Mammary epithelial cell (primary cell): ENCODE measurements around the gene CNTNAP3B.
"Not testable (repeated sequence)": the region's sequence is repeated elsewhere in the genome, so short reads cannot be mapped to it uniquely, and the experiment has no call there.

Experiments used
- CTCF ChIP-seq, 2 donors: IDR thresholded peaks in 1 of 2; conservative IDR thresholded peaks in 1 of 2; 2 replicates each; pipeline ENCODE4 v1.5.1; 2011 to 2012; ENCODE audit warnings: inconsistent platforms in 2 of 2, low read length in 2 of 2, mild to moderate bottlenecking in 2 of 2, control low read depth in 1 of 2, low read depth in 1 of 2; ENCODE audit not compliant: insufficient read depth in 1 of 2; ENCODE audit errors: extremely low read depth in 1 of 2
- EZH2 ChIP-seq: IDR thresholded peaks from 2 replicates; pipeline ENCODE4 v1.6.1; 2012; ENCODE audit warnings: low read length, inconsistent platforms, borderline replicate concordance

GRCh38 chr9:42018220-42018922, 110.9 kb downstream of the CNTNAP3B start:
- not testable (repeated sequence) for TF ChIP-seq EZH2; CTCF (conservative IDR thresholded peaks at IDR 0.05 in 1 of 2, IDR thresholded peaks at IDR 0.05 in 1 of 2; ENCODE audit: extremely low read depth in 1 of 2, insufficient read depth in 1 of 2, low read depth in 1 of 2, low read length in 2 of 2)
